ENCODE results near the gene SEC16A. TPM values are rescaled to one million over a fixed set of nuclear protein-coding genes. Genes with fewer than 3 reads are reported as not detected.

SEC16A gene
- total RNA-seq, 6 experiments from 2014 or later, result 46.9 to 108 (median 72.0) TPM

GRCh38 chr9:136393531-136393930 is 89.3 kb downstream of the SEC16A start:
- Histone ChIP-seq H3K4me1 (peaks cover 0 to 23% (median 10%) of the 10 kb centered on the region in 4 donors), H3K27me3 (no peaks in the 10 kb centered on the region), H3K36me3 (peaks cover 0 to 59% (median 14%) of the 10 kb centered on the region in 4 donors), H3K4me3 (no peak overlapping the region), H3K9me3 (no peaks in the 10 kb centered on the region), H3K27ac (no peak overlapping the region)
- WGBS (ENCODE audit: insufficient coverage, low coverage, low lambda C conversion rate, missing lambda C conversion rate), result 86% methylated on average over 7 of the region's 17 CpGs
- no peak for ATAC-seq
- DNase-seq, result peak in 1 of 3 donors; percentile 47
- TF ChIP-seq POLR2A (IDR thresholded peaks at IDR 0.05), result no peak
- no peak for TF ChIP-seq CTCF (IDR thresholded peaks at IDR 0.05)
- intact Hi-C loops (cut with DNase I), result no loop called here

DNA sequence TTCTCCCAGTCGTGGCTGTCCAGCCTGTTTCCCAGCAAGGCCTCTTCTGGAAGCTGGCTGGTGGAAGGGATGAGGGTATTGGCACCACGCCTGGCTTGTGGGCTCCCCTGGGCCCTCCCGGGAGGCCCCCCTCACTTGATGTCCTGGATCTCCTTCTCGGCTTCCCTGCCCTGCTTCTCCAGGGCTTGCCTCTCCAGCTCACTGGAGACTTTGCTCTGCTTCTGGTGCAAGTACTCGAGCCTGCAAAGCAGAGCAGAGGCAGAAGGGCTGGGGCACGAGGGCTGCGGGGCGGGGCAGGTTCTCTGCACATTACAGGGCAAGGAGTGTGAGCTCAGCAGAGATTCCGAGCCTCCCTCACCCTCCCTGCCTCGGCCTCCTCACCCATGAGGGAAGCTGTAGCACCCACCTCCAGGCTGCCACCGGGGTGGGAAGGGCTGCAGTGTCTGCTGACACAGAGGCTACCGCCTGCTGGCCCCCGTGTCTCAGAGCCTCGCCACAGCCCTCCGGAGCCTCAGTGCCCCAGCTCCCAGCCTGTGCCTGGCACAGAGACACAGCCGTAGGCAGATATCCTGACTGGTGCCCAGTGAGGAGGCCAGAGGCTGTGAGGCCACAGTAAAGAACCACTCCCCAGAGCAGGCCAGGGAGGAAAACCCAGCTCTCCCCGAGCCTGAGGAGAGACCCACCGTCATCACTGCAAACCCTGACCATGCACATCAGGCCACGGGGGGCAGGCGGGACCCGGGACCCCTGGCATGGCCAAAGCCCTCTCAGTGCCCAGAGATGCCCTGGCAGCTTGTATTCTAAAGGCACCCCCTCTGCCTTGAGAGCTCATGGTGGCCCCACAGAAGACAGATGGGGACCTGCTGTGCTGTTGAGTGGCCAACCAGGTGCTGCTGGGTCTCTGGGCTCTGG is 90.0 kb downstream of the SEC16A start:
- whole genome bisulfite sequencing (ENCODE audit: insufficient coverage, low coverage, low lambda C conversion rate, missing lambda C conversion rate), result 83% methylated on average over 4 of the region's 21 CpGs
- intact Hi-C loops (cut with DNase I), result no loop called here
- peaks cover 0 to 64% (median 18%) of the 10 kb centered on the region in 4 donors for H3K36me3 ChIP-seq
- ATAC-seq, result no peak
- H3K9me3 ChIP-seq, result no peaks in the 10 kb centered on the region
- no peak overlapping the region for H3K27ac ChIP-seq
- no peak overlapping the region for H3K4me3 ChIP-seq
- TF ChIP-seq POLR2A (IDR thresholded peaks at IDR 0.05), result no peak
- TF ChIP-seq CTCF (IDR thresholded peaks at IDR 0.05), result no peak
- no peaks in the 10 kb centered on the region for H3K27me3 ChIP-seq
- peaks cover 0 to 23% (median 10%) of the 10 kb centered on the region in 4 donors for H3K4me1 ChIP-seq
- DNase-seq, result no peak

DNA sequence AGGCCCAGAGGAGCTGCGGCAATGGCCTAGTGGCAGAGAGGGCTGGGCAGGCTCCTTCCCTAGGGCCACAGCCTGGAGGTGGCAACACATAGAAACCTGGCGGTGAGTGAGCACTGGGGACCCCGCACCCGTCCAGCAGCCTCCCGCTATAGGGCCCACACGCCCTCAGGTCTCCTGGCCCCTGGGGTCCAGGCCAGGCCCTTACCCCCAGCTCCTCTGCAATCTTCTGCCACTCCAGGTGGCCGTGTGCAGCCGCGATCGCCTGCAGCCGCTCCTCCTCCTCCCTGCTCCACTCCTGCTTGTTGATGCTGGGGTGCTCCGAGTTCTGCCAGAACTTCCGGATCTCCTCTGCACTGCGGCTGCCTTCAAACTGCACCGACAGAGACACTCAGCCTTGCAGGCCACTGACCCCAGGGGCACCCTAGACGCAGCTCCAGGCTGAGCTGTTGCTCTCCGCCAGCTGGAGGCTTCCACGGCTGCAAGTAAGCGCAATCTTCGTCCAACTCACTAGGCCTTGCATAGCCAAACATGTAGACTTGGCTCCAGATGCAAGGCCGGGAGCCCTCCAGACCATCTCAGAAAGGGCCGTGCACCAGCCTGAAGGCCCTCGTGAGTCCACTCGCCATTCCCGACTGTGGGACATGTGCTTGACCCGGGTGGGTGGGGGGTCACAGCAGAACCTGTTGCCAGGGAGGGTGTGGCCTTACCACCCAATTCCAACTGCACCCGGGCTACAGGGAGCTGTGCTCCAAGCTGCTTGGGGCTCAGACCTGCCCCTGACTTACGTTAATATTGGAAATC is 90.9 kb downstream of the SEC16A start:
- ATAC-seq (no peak), DNase-seq (no peak)
- no peaks in the 10 kb centered on the region for H3K9me3 ChIP-seq
- no peaks in the 10 kb centered on the region for H3K27me3 ChIP-seq
- H3K4me3 ChIP-seq, result no peak overlapping the region
- H3K36me3 ChIP-seq, result peaks cover 0 to 71% (median 22%) of the 10 kb centered on the region in 4 donors
- intact Hi-C loops (cut with DNase I), result no loop called here
- peaks cover 0 to 22% (median 10%) of the 10 kb centered on the region in 4 donors for H3K4me1 ChIP-seq
- H3K27ac ChIP-seq, result no peak overlapping the region
- 70% methylated on average over 8 of the region's 28 CpGs for WGBS (ENCODE audit: insufficient coverage, low coverage, low lambda C conversion rate, missing lambda C conversion rate)
- no peak for TF ChIP-seq POLR2A (IDR thresholded peaks at IDR 0.05)
- no peak for TF ChIP-seq CTCF (IDR thresholded peaks at IDR 0.05)

Small RNA genes within 50 kb of the gene (microRNA-seq; reads per million reads assigned to microRNA genes)
- 0 reads per million in 2 donors for gene MIR4673

Small RNA genes within 50 kb of the gene (small RNA-seq; reads per million reads assigned to genes)
- 0 reads per million in 2 experiments for gene MIR4673

Other genes with a start within 250 kb of the SEC16A start
- gene QSOX2, start 237.2 kb downstream of the SEC16A start, total RNA-seq, result 1 to 10 TPM; 2.9 to 8.7 (median 6.4) TPM
- under 1 TPM in 3 of 6 experiments, not detected in 3; 0.09 to 0.80 (median 0.62) TPM for gene CCDC187, start 178.9 kb downstream of the SEC16A start, total RNA-seq
- gene GPSM1, start 155.5 kb downstream of the SEC16A start, total RNA-seq, result 1 to 10 TPM; 1.3 to 4.8 (median 4.1) TPM
- gene DNLZ, start 119.3 kb downstream of the SEC16A start, total RNA-seq, result 10 to 100 TPM in 3 of 6 experiments, 1 to 10 TPM in 3; 5.0 to 26.0 (median 10.4) TPM
- 1 to 10 TPM in 3 of 6 experiments, under 1 TPM in 3; 0.48 to 1.6 (median 1.1) TPM for gene CARD9, start 109.4 kb downstream of the SEC16A start, total RNA-seq
- gene SNAPC4, start 82.9 kb downstream of the SEC16A start, total RNA-seq, result 1 to 10 TPM; 3.8 to 6.5 (median 5.4) TPM
- gene ENTR1, start 72.4 kb downstream of the SEC16A start, total RNA-seq, result 10 to 100 TPM; 27.9 to 53.5 (median 35.4) TPM
- 10 to 100 TPM; 49.6 to 64.9 (median 52.8) TPM for gene PMPCA, start 72.4 kb downstream of the SEC16A start, total RNA-seq
- 1 to 10 TPM; 5.9 to 7.6 (median 6.0) TPM for gene INPP5E, start 43.2 kb downstream of the SEC16A start, total RNA-seq
- 10 to 100 TPM; 17.4 to 26.2 (median 19.3) TPM for gene NOTCH1, start 63.0 kb upstream of the SEC16A start, total RNA-seq
- 10 to 100 TPM; 26.7 to 54.2 (median 45.8) TPM for gene EGFL7, start 179.9 kb upstream of the SEC16A start, total RNA-seq
- gene AGPAT2, start 204.4 kb upstream of the SEC16A start, total RNA-seq, result 100 to 1,000 TPM; 117 to 379 (median 184) TPM
- 1 to 10 TPM; 1.4 to 7.7 (median 5.1) TPM for gene DIPK1B, start 229.5 kb upstream of the SEC16A start, total RNA-seq